Omental fat pad (tissue), 4 donors: ENCODE measurements around the gene GRM7. TPM values are rescaled to one million over a fixed set of nuclear protein-coding genes. Genes with fewer than 3 reads are reported as not detected.
A peak's percentile ranks its signal among the peaks of the same experiment; 100 is the strongest.

ENCODE experiments used
- ATAC-seq: fragments of 150-250 bp; one replicate; pipeline ENCODE4 v1.9.1; 2016; ENCODE audit warnings: mild to moderate bottlenecking, moderate library complexity; ENCODE audit not compliant: low FRiP score
- DNase-seq: peaks from one replicate; pipeline ENCODE4 v3.0.0-alpha.2; 2019; ENCODE audit warnings: low spot score
- CTCF ChIP-seq, 3 donors: fragments of 450-650 bp; IDR thresholded peaks; one replicate each; pipeline ENCODE4 v1.5.1; 2016 to 2017; ENCODE audit warnings: antibody characterized with exemption in 3 of 3, mild to moderate bottlenecking in 3 of 3, moderate library complexity in 2 of 3
- total RNA-seq, 4 donors: library from RNA; depleted of rRNA; stranded (reverse); fragments of >200 nt; gene quantifications; one replicate each; pipeline ENCODE4 v1.1.0, GENCODE V29; 2016

Gene GRM7
- total RNA-seq, 4 donors from 2014 or later, result 0.12 to 0.82 (median 0.28) TPM; not detected in 1

GRCh38 chr3:7368597-7368996, 507.7 kb downstream of the GRM7 start:
- DNase-seq (no peak), ATAC-seq (no peak)
- TF ChIP-seq CTCF (IDR thresholded peaks at IDR 0.05), result no peak

DNA sequence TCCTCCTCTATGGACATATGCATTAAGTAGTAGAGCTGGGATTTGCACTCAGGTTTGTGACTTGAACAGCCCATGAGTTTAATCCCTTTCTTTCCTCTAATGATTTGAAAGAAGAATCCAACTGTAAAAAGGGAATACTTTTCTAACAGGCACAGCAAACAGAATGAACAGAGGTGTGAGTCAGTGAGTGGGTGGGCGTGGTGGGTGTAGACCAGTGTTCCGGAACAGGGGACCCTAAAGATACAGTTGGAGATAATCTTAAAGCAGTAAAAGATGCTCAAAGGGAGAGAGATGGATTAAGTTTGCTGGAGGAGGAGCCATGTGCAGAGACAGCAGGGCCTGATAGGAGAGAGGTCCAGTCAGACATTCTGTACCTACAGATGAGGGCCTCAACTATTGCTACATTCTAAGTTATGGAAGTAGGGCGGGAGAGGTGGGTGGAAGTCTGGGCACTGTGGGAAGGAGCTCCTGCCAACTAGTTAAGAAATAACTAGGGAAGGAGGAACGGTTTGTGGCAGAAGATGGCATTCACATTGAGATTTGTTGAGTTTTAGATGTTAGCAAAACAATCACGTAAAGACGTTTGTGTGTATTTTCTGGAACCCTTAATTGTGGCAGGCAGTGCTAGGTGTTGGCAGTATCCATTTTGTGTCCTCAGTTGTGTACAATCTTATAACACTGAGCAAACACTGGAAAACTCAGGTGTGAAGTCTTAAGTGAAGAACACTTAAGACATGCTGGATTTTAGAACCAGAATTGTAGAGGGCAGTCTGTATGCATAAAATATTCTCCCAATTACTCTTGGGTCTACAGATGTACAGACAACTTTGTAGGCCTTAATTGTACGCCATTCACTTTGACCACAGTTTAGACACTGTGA, 511.0 kb downstream of the GRM7 start:
- TF ChIP-seq CTCF (IDR thresholded peaks at IDR 0.05), result no peak
- no peak for ATAC-seq

DNA sequence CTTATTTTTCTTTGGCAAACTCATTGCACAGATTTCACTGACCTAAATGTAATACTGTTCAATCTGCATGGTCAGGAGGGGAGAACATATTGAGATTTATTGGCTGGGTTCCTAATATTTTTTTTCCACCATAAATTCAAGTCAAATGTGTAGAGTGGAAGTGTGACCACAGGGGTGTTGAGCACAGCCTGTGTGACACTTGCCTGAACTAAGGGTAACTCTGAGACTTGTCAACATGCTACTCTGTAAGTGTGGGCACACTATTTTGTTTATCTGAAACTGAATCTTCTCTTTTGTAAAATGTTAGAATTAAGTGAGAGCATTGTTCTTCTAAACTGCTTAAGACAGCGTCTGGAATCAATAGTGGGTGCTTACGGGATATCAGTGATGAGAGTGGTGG, 516.2 kb downstream of the GRM7 start:
- no peak for ATAC-seq
- no peak for TF ChIP-seq CTCF (IDR thresholded peaks at IDR 0.05)
- no peak for DNase-seq

More for the DNA sequence above, 511.0 kb downstream of the GRM7 start:
- DNase-seq, result no peak

DNA sequence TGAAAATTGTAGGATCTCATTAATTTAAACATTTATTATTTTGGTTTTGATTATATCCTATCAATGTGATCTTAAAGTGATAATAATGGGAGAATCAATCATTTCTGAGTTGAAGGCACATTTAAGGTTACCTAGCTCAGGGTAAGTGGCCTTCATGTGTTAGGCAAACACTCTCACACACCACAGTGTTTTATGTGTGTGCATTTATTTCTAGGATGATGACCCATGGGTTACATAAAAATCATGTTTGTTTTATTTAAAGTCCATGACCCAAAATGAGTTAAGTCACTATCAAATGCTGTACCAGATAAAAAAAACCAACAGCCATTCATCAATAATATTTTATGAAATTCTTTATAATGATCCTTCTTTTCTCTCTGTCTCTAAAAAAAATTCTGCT, 520.8 kb downstream of the GRM7 start:
- ATAC-seq (no peak), DNase-seq (no peak)
- no peak for TF ChIP-seq CTCF (IDR thresholded peaks at IDR 0.05)

GRCh38 chr3:7382293-7383010, 521.5 kb downstream of the GRM7 start:
- ATAC-seq, result peak; percentile 75

GRCh38 chr3:7385635-7386034, 524.7 kb downstream of the GRM7 start:
- no peak for DNase-seq
- TF ChIP-seq CTCF (IDR thresholded peaks at IDR 0.05), result no peak
- ATAC-seq, result no peak

More at GRCh38 chr3:7382293-7383010, 521.5 kb downstream of the GRM7 start:
- TF ChIP-seq CTCF (IDR thresholded peaks at IDR 0.05), result no peak
- DNase-seq, result no peak
